ENCODE results near the gene CLASP1. TPM values are rescaled to one million over a fixed set of nuclear protein-coding genes. Genes with fewer than 3 reads are reported as not detected.

Gene CLASP1
- total RNA-seq, 4 donors from 2014 or later: 28.9 to 58.0 (median 41.9) TPM

DNA sequence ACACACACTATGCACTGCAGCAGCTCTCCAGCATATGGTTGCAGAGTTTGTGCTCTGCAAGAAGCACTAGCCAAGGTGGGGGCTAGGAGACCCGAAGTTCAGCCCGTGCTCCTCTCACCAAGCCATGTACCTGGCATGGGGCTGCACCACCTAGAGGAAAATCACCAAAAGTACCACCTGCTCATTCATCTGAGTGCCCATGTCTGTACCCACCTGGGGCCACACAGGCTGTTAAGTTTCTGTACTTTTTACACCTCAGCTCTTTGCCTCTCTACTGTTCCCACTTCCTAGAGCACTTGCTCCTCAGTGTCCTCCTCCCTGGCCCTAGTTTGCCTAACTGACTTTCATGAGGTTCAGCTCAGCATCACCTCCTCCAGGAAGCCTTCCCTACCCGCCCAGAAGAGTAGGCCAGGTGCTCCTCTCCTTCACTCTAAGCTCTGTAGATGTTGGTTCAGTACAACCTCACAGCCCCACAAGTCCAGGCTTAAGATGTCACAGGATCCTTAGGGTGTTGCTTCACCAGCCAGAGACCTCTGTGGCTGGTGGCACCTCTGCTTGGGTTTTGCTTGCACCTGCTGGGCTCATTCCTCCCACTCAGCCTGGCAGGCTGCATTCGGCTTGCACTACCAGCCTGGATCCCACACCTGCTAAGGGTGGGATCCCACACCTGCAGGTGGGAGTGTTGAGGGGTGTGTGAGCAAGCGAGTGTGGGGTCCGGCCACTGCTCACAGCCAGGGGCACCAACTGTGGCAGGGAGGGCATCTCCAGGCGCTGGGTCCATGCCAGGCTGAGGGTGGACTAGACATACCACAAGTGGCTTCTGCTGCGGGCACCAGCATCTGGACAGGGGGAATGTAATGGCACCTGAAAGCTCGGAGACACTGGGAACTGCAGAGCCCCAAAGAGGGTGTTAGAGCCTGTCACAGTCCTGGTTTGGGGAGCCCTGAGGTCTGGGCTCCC lies 354.1 kb downstream of the CLASP1 start:
- Histone ChIP-seq H3K4me1 (no peaks in the 10 kb centered on the region), H3K4me3 (no peak overlapping the region), H3K9me3 (no peaks in the 10 kb centered on the region), H3K27ac (no peak overlapping the region), H3K27me3 (no peaks in the 10 kb centered on the region), H3K36me3 (no peaks in the 10 kb centered on the region)
- intact Hi-C loops (cut with DNase I): no loop called here
- no peak for TF ChIP-seq POLR2A (IDR thresholded peaks at IDR 0.05)
- TF ChIP-seq, protein P1, sequence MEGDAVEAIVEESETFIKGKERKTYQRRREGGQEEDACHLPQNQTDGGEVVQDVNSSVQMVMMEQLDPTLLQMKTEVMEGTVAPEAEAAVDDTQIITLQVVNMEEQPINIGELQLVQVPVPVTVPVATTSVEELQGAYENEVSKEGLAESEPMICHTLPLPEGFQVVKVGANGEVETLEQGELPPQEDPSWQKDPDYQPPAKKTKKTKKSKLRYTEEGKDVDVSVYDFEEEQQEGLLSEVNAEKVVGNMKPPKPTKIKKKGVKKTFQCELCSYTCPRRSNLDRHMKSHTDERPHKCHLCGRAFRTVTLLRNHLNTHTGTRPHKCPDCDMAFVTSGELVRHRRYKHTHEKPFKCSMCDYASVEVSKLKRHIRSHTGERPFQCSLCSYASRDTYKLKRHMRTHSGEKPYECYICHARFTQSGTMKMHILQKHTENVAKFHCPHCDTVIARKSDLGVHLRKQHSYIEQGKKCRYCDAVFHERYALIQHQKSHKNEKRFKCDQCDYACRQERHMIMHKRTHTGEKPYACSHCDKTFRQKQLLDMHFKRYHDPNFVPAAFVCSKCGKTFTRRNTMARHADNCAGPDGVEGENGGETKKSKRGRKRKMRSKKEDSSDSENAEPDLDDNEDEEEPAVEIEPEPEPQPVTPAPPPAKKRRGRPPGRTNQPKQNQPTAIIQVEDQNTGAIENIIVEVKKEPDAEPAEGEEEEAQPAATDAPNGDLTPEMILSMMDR (IDR thresholded peaks at IDR 0.05): no peak
- no peak for DNase-seq
- WGBS, 2 donors: 71 to 86% methylated on average over 5 of the region's 9 CpGs

DNA sequence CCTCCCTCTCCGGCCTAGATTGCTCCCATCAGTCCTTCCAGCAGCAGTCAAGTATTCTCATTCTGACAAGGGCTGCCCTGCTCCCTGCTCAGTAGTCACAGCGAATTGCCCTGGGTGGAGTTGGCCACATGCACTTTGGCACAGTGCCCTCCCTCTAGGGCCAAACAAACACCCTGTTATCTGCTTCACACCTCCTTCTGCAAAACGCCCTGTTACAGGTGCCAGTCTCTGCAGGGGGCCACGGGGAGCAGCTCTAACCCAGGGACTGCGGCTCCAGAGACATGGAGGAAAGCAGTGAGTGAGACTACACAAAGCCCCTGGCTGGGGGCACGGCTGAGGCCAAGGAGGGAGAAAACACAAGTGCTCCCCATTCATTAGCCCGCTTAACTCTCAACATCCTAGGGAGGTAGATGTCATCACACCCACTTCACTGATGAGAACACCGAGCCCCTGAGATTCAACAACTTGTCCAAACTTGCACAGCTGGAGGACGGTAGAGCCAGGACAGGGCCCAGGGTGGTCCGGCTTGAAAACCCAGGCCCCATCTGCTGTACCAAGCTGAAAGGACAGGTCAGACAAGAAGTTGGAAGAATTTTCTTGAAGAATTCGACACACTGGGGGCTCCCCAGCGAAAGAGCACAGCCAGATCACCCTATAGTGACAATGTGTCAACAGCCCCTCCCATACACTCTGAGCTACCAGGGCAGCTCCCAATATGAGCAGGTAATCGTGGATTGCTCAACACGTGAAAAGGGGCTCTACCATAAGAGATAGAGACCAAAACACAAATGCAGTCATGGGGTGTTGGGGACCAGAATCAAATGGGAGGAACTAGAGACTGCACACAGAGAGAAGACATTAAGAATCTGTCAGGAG lies 355.6 kb downstream of the CLASP1 start:
- Histone ChIP-seq H3K4me3 (no peak overlapping the region), H3K4me1 (no peaks in the 10 kb centered on the region), H3K27me3 (no peaks in the 10 kb centered on the region), H3K36me3 (no peaks in the 10 kb centered on the region), H3K9me3 (no peaks in the 10 kb centered on the region), H3K27ac (no peak overlapping the region)
- WGBS, 2 donors: 57 to 78% methylated on average over 9 to 10 of the region's 14 CpGs
- no peak for DNase-seq
- intact Hi-C loops (cut with DNase I): no loop called here
- TF ChIP-seq, protein P1 (IDR thresholded peaks at IDR 0.05): no peak
- no peak for TF ChIP-seq POLR2A (IDR thresholded peaks at IDR 0.05)

DNA sequence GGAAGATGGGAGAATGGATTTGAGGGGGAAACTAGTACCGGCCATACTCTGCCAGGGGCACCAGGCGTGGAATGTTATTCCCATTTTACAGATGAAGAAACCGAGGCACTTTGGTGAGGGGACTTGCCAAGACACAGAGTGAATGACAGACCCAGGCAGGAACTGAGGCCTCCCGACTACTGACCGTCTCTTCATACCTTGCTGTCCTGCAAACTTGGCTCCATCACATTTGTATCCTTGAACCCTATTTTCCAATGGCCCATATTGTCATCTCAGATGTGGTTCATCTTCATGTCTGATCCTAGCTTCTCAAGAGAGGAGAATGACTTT lies 358.0 kb downstream of the CLASP1 start:
- Histone ChIP-seq H3K27ac (no peak overlapping the region), H3K4me1 (peaks cover 0 to 7% (median 0%) of the 10 kb centered on the region in 3 donors), H3K4me3 (no peak overlapping the region), H3K36me3 (no peaks in the 10 kb centered on the region), H3K27me3 (peaks cover 0 to under 1% (median 0%) of the 10 kb centered on the region in 4 donors), H3K9me3 (no peaks in the 10 kb centered on the region)
- intact Hi-C loops (cut with DNase I): no loop called here
- TF ChIP-seq POLR2A (IDR thresholded peaks at IDR 0.05): no peak
- TF ChIP-seq, protein P1 (IDR thresholded peaks at IDR 0.05): no peak
- DNase-seq: no peak
- 90 to 94% methylated on average over 5 of the region's 5 CpGs for WGBS, 2 donors

DNA sequence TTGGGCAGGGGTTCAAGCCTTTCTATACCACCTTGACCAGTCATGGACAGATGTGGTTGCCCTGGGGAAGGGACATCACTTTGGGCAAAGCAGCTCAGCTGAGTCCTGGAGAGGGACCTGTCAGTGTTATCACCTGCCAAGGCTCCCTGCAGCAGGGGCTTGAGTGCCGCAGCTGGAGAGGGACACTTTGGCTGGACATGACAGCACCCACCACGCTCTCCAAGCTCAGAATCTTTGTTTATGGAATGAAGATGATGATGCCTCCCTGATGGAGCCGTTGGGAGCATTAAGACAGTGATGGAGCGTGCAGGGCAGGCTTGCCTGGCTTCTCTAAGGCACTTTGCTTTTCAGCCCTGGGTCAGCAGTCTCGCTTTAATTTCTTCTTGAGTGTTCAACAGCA lies 360.0 kb downstream of the CLASP1 start:
- WGBS, 2 donors: 65 to 82% methylated on average over 3 to 4 of the region's 5 CpGs
- no peaks in the 10 kb centered on the region for H3K36me3 ChIP-seq
- TF ChIP-seq, protein P1 (IDR thresholded peaks at IDR 0.05): no peak
- TF ChIP-seq POLR2A (IDR thresholded peaks at IDR 0.05): no peak
- H3K4me3 ChIP-seq: no peak overlapping the region
- intact Hi-C loops (cut with DNase I): no loop called here
- no peaks in the 10 kb centered on the region for H3K9me3 ChIP-seq
- peaks cover 0 to 26% (median 0%) of the 10 kb centered on the region in 3 donors for H3K4me1 ChIP-seq
- DNase-seq: no peak
- no peak overlapping the region for H3K27ac ChIP-seq
- peaks cover 0 to 20% (median 0%) of the 10 kb centered on the region in 4 donors for H3K27me3 ChIP-seq
